GM23338 (cell line): ENCODE measurements around the gene MSANTD1.

Experiments
- CREB1 ChIP-seq: fragments of 250-450 bp; sonication (Bioruptor Pico); IDR thresholded peaks from 2 replicates; pipeline ENCODE4 v1.5.0; 2020; ENCODE audit warnings: low read depth, mild to moderate bottlenecking, moderate library complexity
- CTCF ChIP-seq, 2 experiments: fragments of 200-600 bp in 1 of 2; sonication (generic) in 1 of 2; conservative IDR thresholded peaks; 2 replicates each; pipeline versions ENCODE4 v1.5.1 to v1.6.1; 2016 to 2017; ENCODE audit warnings: antibody characterized with exemption in 2 of 2, low read depth in 2 of 2, mild to moderate bottlenecking in 2 of 2, moderate library complexity in 1 of 2
- ETS1 ChIP-seq: IDR thresholded peaks from 2 replicates; pipeline ENCODE4 v1.6.1; 2016; ENCODE audit warnings: antibody characterized with exemption
- EZH2 ChIP-seq: fragments of 200-600 bp; sonication (generic); IDR thresholded peaks from one replicate; pipeline ENCODE4 v1.8.0; 2017; ENCODE audit warnings: antibody characterized with exemption, mild to moderate bottlenecking, low read depth; ENCODE audit not compliant: unreplicated experiment
- EZH2phosphoT487 ChIP-seq: fragments of 200-600 bp; sonication (generic); IDR thresholded peaks from one replicate; pipeline ENCODE4 v1.8.1; 2018; ENCODE audit warnings: antibody characterized with exemption; ENCODE audit not compliant: unreplicated experiment
- JUNB ChIP-seq: IDR thresholded peaks from one replicate; pipeline ENCODE4 v1.6.1; 2016; ENCODE audit warnings: antibody characterized with exemption; ENCODE audit not compliant: unreplicated experiment
- NANOG ChIP-seq: IDR thresholded peaks from 2 replicates; pipeline ENCODE4 v1.6.1; 2016; ENCODE audit warnings: antibody characterized with exemption, borderline replicate concordance
- POLR2AphosphoS5 ChIP-seq: IDR thresholded peaks from 2 replicates; pipeline ENCODE4 v1.6.1; 2016; ENCODE audit warnings: antibody characterized with exemption, low read depth
- REST ChIP-seq: IDR thresholded peaks from one replicate; pipeline ENCODE4 v1.6.1; 2018; ENCODE audit warnings: antibody characterized with exemption; ENCODE audit not compliant: unreplicated experiment
- STAT1 ChIP-seq: IDR thresholded peaks from one replicate; pipeline ENCODE4 v1.6.1; 2016; ENCODE audit warnings: antibody characterized with exemption; ENCODE audit not compliant: unreplicated experiment
- ZNF114 ChIP-seq: fragments of 250-450 bp; sonication (Bioruptor Pico); IDR thresholded peaks from 2 replicates; pipeline ENCODE4 v1.5.0; 2020; ENCODE audit warnings: mild to moderate bottlenecking, moderate library complexity
- ZNF462 ChIP-seq: fragments of 250-450 bp; sonication (Bioruptor Pico); IDR thresholded peaks from 2 replicates; pipeline ENCODE4 v1.5.0; 2020; ENCODE audit warnings: mild to moderate bottlenecking, moderate library complexity

GRCh38 chr4:3257103-3257555, 8.2 kb downstream of the MSANTD1 start:
- no peak for TF ChIP-seq CTCF (conservative IDR thresholded peaks at IDR 0.05; ENCODE audit: low read depth in 2 of 2)
- TF ChIP-seq ZNF114 (CRISPR knock-in tag) = no peak
- no peak for TF ChIP-seq POLR2AphosphoS5
- no peak for TF ChIP-seq STAT1
- TF ChIP-seq JUNB = no peak
- TF ChIP-seq REST = no peak
- no peak for TF ChIP-seq EZH2phosphoT487
- no peak for TF ChIP-seq EZH2
- TF ChIP-seq CREB1 (CRISPR knock-in tag) = no peak
- TF ChIP-seq NANOG = no peak
- no peak for TF ChIP-seq ETS1
- no peak for TF ChIP-seq ZNF462 (CRISPR knock-in tag)
